BLaER1 treated with 17β-estradiol and CSF1 and Interleukin-3, amounts not matched to agents 10 nM and 100 nM (cell line): ENCODE measurements around the gene ZNF687.
A peak's percentile ranks its signal among the peaks of the same experiment; 100 is the strongest.

Experiments used
- H3K27ac ChIP-seq, 11 experiments: shearing (Covaris generic); formaldehyde crosslinking; 2 replicates each; pipeline ENCODE4 v1.8.1; 2022
- H3K27me3 ChIP-seq, 11 experiments: shearing (Covaris generic); formaldehyde crosslinking; 2 replicates each; pipeline ENCODE4 v1.8.1; 2022
- H3K36me3 ChIP-seq, 11 experiments: shearing (Covaris generic); formaldehyde crosslinking; 2 replicates each; pipeline ENCODE4 v1.8.1; 2022
- H3K4me1 ChIP-seq, 10 experiments: shearing (Covaris generic); formaldehyde crosslinking; 2 replicates each; pipeline ENCODE4 v1.8.1; 2022
- H3K4me2 ChIP-seq, 11 experiments: shearing (Covaris generic); formaldehyde crosslinking; 2 replicates each; pipeline ENCODE4 v1.8.1; 2022
- H3K4me3 ChIP-seq, 10 experiments: shearing (Covaris generic); formaldehyde crosslinking; 2 replicates each; pipeline ENCODE4 v1.8.1; 2022
- H3K9ac ChIP-seq, 11 experiments: shearing (Covaris generic); formaldehyde crosslinking; 2 replicates each; pipeline ENCODE4 v1.8.1; 2022
- H3K9me3 ChIP-seq, 11 experiments: shearing (Covaris generic); formaldehyde crosslinking; replicated peaks in 1 of 11; 2 replicates each; pipeline ENCODE4 v1.8.1; 2022
- H4K20me1 ChIP-seq, 11 experiments: shearing (Covaris generic); formaldehyde crosslinking; 2 replicates each; pipeline ENCODE4 v1.8.1; 2022
- Cebpa-rat ChIP-seq, 11 experiments: shearing (Covaris generic); IDR thresholded peaks; 2 replicates each; pipeline ENCODE4 v1.8.1; 2022

ZNF687 gene

DNA sequence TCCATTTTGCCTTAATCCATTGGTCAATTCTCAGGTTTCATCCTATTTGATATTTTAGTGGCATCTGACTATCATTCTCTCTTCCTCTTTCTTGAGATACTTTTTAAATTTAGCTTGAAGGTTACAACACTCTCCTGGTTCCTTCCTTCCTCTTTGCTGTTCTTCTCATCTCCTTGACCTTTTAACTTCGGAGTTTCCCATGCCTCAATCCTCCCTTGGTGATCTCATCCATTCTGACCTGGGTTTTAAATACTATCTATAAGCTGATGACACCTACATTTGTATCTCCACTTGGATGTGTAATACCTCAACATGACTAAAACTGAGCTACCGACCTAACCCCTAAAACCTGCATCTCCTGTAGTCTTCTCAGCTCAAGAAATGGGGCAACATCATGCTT lies 4.8 kb upstream of the ZNF687 start:
- peak overlapping the region; percentile 56 to 94 (median 82) for H3K4me2 ChIP-seq
- peak overlapping the region; percentile 51 to 96 (median 90); a peak in 21 of 22 replicates for H3K27ac ChIP-seq
- TF ChIP-seq Cebpa-rat (IDR thresholded peaks at IDR 0.05), result peak in 9 of 11 experiments; percentile 43 to 93 (median 79); a peak in 16 of 22 replicates
- H3K27me3 ChIP-seq, result no peaks in the 10 kb centered on the region
- H4K20me1 ChIP-seq, result no peaks in the 10 kb centered on the region
- no peaks in the 10 kb centered on the region for H3K9me3 ChIP-seq
- H3K4me3 ChIP-seq, result peak overlapping the region in 3 of 10 experiments; percentile 3 to 32 (median 18); a peak in 3 of 20 replicates
- H3K9ac ChIP-seq, result peak overlapping the region in 10 of 11 experiments; percentile 45 to 78 (median 69); a peak in 19 of 22 replicates
- peaks cover 0 to 20% (median 11%) of the 10 kb centered on the region in 11 experiments; a peak in 13 of 22 replicates for H3K36me3 ChIP-seq
- H3K4me1 ChIP-seq, result peaks cover 22 to 74% (median 63%) of the 10 kb centered on the region in 10 experiments

DNA sequence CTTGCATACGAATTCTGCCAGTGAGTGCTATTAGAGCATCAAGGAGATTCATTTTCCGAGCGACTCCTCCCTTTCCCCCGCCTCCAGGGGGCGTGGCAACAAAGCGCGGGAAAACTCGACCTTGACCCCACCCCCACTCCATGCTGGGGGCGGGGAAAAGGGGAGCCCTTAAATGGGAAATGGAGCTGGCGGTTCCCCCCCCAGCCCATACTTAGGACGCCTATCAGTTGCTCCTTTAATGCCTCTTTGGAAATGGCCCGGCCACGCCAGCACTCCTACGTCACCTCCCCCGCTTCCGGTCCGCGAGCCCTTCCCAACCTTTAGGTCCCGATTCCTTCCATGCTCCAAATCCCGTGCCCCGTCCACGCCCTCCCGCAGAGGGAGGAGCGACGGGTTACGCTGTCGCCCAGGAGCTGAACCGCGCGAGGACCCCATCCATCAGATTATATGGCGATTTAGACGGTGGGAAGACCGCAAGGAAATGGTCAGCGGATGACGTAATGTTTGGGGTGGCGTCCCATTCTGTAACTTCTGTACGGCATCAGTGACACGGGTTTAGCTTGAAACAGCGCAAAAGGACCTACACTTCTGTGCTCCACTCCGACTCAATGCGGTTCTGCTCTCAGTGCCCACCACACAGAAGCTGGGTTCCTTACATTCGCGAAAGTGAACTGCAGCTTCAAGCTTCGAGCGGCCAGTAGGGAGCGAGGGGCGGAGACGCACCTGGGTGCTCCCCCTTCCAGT lies 702 bp upstream of the ZNF687 start:
- Histone ChIP-seq H3K4me2 (peak overlapping the region; percentile 62 to 97 (median 87)), H3K4me1 (peaks cover 35 to 70% (median 62%) of the 10 kb centered on the region in 10 experiments), H3K9me3 (no peaks in the 10 kb centered on the region), H3K27me3 (no peaks in the 10 kb centered on the region), H3K27ac (peak overlapping the region; percentile 80 to 96 (median 93)), H4K20me1 (peaks cover 13 to 37% (median 31%) of the 10 kb centered on the region in 11 experiments; a peak in 21 of 22 replicates), H3K9ac (peak overlapping the region; percentile 89 to 97 (median 92)), H3K36me3 (peaks cover 18 to 24% (median 20%) of the 10 kb centered on the region in 11 experiments), H3K4me3 (peak overlapping the region; percentile 71 to 94 (median 88))
- TF ChIP-seq Cebpa-rat (IDR thresholded peaks at IDR 0.05), result peak in 2 of 11 experiments; percentile 35 to 60; a peak in 2 of 22 replicates

DNA sequence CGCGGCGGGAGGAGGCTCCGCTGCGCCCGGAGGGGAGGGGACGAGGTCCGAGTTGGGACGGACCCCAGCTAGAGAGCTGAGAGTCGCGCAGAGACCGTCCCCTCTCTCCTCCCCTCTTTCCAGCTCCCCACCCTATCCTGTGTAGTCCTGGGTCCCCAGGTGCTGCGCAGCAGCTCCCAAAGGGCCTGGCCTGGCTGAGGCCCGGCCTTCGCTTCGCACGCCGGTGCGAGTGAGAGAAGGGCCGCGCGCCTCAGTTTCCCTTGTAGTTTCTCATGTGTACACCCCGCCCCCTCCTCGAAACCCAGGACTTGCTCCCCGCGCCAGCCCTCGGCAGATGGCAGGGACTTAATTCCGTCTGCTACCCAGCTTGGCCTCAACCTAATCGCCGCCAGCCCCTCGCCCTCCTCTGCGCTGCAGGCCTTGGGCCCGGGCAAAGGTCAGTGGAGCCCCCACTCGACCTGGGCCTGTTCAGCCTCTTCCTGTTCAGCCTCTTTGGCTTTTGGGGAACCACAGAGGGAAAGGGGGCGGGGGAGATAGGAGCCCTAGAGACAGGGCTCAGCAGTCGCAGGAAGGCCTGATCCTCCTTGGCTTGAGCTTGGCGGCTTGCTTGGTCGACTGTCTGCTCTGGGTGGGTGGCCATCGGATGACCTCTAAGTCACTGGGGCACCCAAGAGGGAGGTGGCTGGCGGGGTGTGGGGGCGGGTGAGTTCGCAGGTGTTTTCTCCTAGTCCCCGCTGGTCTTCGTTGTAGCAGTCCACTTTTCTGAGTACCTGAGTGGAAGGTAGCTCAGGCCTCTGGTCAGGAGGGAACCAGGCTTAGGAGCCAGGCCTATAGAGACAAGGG lies 1.0 kb downstream of the ZNF687 start:
- H3K4me1 ChIP-seq, result peaks cover 23 to 58% (median 48%) of the 10 kb centered on the region in 10 experiments
- no peak for TF ChIP-seq Cebpa-rat (IDR thresholded peaks at IDR 0.05)
- peaks cover 35 to 41% (median 37%) of the 10 kb centered on the region in 11 experiments for H3K36me3 ChIP-seq
- H3K27ac ChIP-seq, result peak overlapping the region; percentile 80 to 96 (median 93)
- H3K4me3 ChIP-seq, result peak overlapping the region; percentile 71 to 94 (median 88)
- peaks cover 30 to 55% (median 48%) of the 10 kb centered on the region in 11 experiments for H4K20me1 ChIP-seq
- no peaks in the 10 kb centered on the region for H3K27me3 ChIP-seq
- H3K9ac ChIP-seq, result peak overlapping the region; percentile 89 to 97 (median 92)
- H3K9me3 ChIP-seq, result no peaks in the 10 kb centered on the region
- peak overlapping the region; percentile 93 to 100 (median 97) for H3K4me2 ChIP-seq

DNA sequence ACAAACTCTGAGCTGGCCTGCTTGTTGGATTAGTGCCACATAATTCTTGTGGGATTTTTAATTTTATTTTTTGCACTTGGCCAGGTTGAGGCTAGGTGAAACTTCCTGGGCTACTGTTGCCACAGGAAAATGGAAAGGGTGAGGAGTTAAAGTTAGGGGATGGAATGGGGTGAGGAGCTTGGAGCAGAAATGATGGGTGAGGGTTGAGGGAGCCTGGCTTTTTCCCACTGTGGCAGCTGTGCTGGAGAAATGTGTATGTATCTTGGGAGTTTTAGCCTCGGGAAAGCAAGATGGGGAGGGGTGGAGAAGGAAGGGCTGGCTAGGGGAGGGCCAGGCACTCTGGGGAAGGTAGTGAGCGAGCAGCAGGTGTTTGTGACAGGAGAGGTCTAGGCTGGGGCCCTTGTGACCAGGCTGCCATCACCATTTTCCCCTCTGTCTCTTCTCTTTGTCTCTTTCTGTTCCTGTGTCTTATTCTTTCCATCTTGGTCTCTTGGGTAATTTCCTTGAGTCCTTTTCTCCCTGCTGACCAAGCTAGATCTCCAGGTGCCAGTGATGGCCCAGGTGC lies 2.0 kb downstream of the ZNF687 start:
- peak overlapping the region in 7 of 11 experiments; percentile 28 to 96 (median 93); a peak in 7 of 22 replicates for H3K27ac ChIP-seq
- H3K9ac ChIP-seq, result peak overlapping the region; percentile 89 to 97 (median 92); a peak in 18 of 22 replicates
- H3K36me3 ChIP-seq, result peaks cover 45 to 51% (median 47%) of the 10 kb centered on the region in 11 experiments
- H4K20me1 ChIP-seq, result peaks cover 40 to 64% (median 58%) of the 10 kb centered on the region in 11 experiments
- H3K4me1 ChIP-seq, result peaks cover 33 to 58% (median 48%) of the 10 kb centered on the region in 10 experiments
- H3K27me3 ChIP-seq, result no peaks in the 10 kb centered on the region
- peak overlapping the region; percentile 93 to 100 (median 97) for H3K4me2 ChIP-seq
- peak overlapping the region in 7 of 10 experiments; percentile 71 to 91 (median 87); a peak in 12 of 20 replicates for H3K4me3 ChIP-seq
- H3K9me3 ChIP-seq, result no peaks in the 10 kb centered on the region
- TF ChIP-seq Cebpa-rat (IDR thresholded peaks at IDR 0.05), result no peak

DNA sequence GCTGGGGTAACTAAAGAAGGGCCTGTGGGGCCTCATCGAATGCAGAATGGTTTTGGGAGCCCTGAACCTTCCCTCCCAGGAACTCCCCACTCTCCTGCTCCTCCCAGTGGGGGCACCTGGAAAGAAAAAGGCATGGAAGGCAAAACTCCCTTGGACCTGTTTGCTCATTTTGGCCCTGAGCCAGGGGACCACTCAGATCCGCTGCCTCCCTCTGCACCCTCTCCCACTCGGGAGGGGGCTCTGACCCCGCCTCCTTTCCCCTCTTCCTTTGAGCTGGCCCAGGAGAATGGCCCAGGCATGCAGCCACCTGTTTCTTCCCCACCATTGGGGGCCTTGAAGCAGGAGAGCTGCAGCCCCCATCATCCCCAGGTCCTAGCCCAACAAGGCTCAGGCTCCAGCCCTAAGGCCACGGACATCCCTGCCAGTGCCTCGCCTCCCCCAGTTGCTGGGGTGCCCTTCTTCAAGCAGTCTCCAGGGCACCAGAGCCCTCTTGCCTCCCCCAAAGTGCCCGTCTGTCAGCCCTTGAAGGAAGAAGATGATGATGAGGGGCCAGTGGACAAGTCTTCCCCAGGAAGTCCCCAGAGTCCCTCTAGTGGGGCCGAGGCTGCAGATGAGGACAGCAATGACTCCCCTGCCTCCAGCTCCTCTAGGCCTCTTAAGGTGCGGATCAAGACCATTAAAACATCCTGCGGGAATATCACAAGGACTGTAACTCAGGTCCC lies 4.7 kb downstream of the ZNF687 start:
- no peak for TF ChIP-seq Cebpa-rat (IDR thresholded peaks at IDR 0.05)
- H3K36me3 ChIP-seq, result peaks cover 68 to 74% (median 70%) of the 10 kb centered on the region in 11 experiments
- H3K4me3 ChIP-seq, result no peak overlapping the region
- H3K4me2 ChIP-seq, result no peak overlapping the region
- H3K9me3 ChIP-seq, result no peaks in the 10 kb centered on the region
- peaks cover 60 to 86% (median 81%) of the 10 kb centered on the region in 11 experiments for H4K20me1 ChIP-seq
- H3K27me3 ChIP-seq, result no peaks in the 10 kb centered on the region
- H3K4me1 ChIP-seq, result peaks cover 36 to 64% (median 57%) of the 10 kb centered on the region in 10 experiments
- H3K27ac ChIP-seq, result peak overlapping the region in 1 of 11 experiments; percentile 32; a peak in 1 of 22 replicates
- peak overlapping the region in 1 of 11 experiments; percentile 30; a peak in 1 of 22 replicates for H3K9ac ChIP-seq

DNA sequence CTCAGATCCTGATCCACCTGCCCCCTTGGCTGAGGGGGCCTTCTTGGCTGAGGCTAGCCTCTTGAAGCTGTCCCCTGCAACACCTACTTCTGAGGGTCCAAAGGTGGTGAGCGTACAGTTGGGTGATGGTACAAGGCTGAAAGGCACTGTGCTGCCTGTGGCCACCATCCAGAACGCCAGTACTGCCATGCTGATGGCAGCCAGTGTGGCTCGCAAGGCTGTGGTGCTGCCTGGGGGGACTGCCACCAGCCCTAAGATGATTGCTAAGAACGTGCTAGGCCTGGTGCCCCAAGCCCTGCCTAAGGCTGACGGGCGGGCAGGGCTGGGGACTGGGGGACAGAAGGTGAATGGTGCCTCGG lies 5.2 kb downstream of the ZNF687 start:
- Histone ChIP-seq H3K4me3 (no peak overlapping the region), H3K9ac (no peak overlapping the region), H3K27me3 (no peaks in the 10 kb centered on the region), H4K20me1 (peaks cover 60 to 91% (median 81%) of the 10 kb centered on the region in 11 experiments), H3K27ac (no peak overlapping the region), H3K4me2 (no peak overlapping the region), H3K4me1 (peaks cover 41 to 69% (median 62%) of the 10 kb centered on the region in 10 experiments), H3K9me3 (no peaks in the 10 kb centered on the region), H3K36me3 (peaks cover 68 to 80% (median 76%) of the 10 kb centered on the region in 11 experiments)
- TF ChIP-seq Cebpa-rat (IDR thresholded peaks at IDR 0.05), result no peak

DNA sequence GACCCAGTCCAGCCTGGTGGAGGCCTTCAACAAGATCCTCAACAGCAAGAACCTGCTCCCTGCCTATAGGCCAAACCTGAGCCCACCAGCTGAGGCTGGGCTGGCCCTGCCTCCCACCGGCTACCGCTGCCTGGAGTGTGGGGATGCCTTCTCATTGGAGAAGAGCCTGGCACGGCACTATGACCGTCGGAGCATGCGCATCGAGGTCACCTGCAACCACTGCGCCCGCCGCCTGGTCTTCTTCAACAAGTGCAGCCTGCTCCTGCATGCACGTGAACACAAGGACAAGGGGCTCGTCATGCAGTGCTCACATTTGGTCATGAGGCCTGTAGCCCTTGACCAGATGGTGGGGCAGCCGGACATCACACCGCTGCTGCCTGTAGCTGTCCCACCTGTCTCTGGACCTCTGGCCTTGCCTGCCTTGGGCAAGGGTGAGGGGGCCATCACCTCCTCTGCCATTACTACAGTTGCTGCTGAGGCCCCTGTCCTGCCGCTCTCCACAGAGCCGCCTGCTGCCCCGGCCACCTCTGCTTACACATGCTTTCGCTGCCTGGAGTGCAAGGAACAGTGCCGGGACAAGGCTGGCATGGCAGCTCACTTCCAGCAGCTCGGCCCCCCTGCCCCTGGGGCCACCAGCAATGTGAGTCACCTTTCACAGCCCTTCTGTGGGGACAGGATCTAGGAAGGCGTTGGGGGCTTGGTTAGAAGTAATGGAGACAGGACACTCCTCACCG lies 5.8 kb downstream of the ZNF687 start:
- Histone ChIP-seq H3K4me3 (no peak overlapping the region), H3K27ac (no peak overlapping the region), H3K9ac (no peak overlapping the region), H3K36me3 (peaks cover 72 to 86% (median 79%) of the 10 kb centered on the region in 11 experiments), H3K9me3 (no peaks in the 10 kb centered on the region), H3K27me3 (no peaks in the 10 kb centered on the region), H3K4me1 (peaks cover 48 to 75% (median 68%) of the 10 kb centered on the region in 10 experiments), H4K20me1 (peaks cover 63 to 97% (median 82%) of the 10 kb centered on the region in 11 experiments), H3K4me2 (peak overlapping the region in 6 of 11 experiments; percentile 58 to 75 (median 66); a peak in 4 of 22 replicates)
- TF ChIP-seq Cebpa-rat (IDR thresholded peaks at IDR 0.05), result no peak
